Esophagus muscularis mucosa (tissue), 4 donors: ENCODE data around the gene SCML1. TPM values are rescaled to one million over a fixed set of nuclear protein-coding genes. Genes with fewer than 3 reads are reported as not detected.

ENCODE experiments used
- DNase-seq: peaks from one replicate; pipeline ENCODE4 v3.0.0-alpha.2; 2017; ENCODE audit errors: extremely low spot score
- H3K27ac ChIP-seq, 4 donors: fragments of 200-600 bp; sonication (generic); replicated peaks in 1 of 4; 1 replicate in 3 of 4; 2 replicates in 1 of 4; pipeline ENCODE4 v1.5.1; 2016 to 2019; ENCODE audit warnings: mild to moderate bottlenecking in 1 of 4
- H3K27me3 ChIP-seq, 4 donors: fragments of 200-600 bp; sonication (generic); one replicate each; pipeline versions ENCODE4 v1.5.1 to v1.6.0; 2016 to 2019
- H3K36me3 ChIP-seq, 4 donors: fragments of 200-600 bp; sonication (generic); one replicate each; pipeline ENCODE4 v1.5.1; 2016 to 2019
- H3K4me1 ChIP-seq, 4 donors: fragments of 200-600 bp; sonication (generic); one replicate each; pipeline ENCODE4 v1.5.1; 2016 to 2019
- H3K4me3 ChIP-seq, 4 donors: fragments of 200-600 bp; sonication (generic); 1 replicate in 2 of 4; 2 replicates in 2 of 4; pipeline ENCODE4 v1.5.1; 2016 to 2019; ENCODE audit warnings: mild to moderate bottlenecking in 4 of 4, moderate library complexity in 1 of 4
- H3K9me3 ChIP-seq, 4 donors: fragments of 200-600 bp; sonication (generic); 1 replicate in 3 of 4; 2 replicates in 1 of 4; pipeline ENCODE4 v1.5.1; 2016 to 2019
- CTCF ChIP-seq, 3 experiments: fragments of 200-600 bp in 2 of 3; fragments of 450-650 bp in 1 of 3; sonication (generic) in 2 of 3; IDR thresholded peaks; one replicate each; pipeline ENCODE4 v1.5.1; 2017 to 2019; ENCODE audit warnings: antibody characterized with exemption in 3 of 3, mild to moderate bottlenecking in 2 of 3, moderate library complexity in 1 of 3
- EP300 ChIP-seq: sonication (generic); formaldehyde crosslinking; IDR thresholded peaks from one replicate; pipeline ENCODE4 v1.6.1; 2017; ENCODE audit warnings: antibody characterized with exemption
- POLR2A ChIP-seq: fragments of 450-650 bp; IDR thresholded peaks from one replicate; pipeline ENCODE4 v1.6.1; 2017; ENCODE audit warnings: antibody characterized with exemption, moderate library complexity, mild to moderate bottlenecking, low read depth
- POLR2AphosphoS5 ChIP-seq, 2 donors: sonication (generic); formaldehyde crosslinking; IDR thresholded peaks; one replicate each; pipeline ENCODE4 v1.6.1; 2017; ENCODE audit warnings: antibody characterized with exemption in 2 of 2
- WGBS: methylation state at CpG from one replicate; pipeline ENCODE4 v1.1.5; 2018; 5-methylcytosine and 5-hydroxymethylcytosine counted together
- intact Hi-C: fragments of 100-400 bp; cut with DNase I; formaldehyde crosslinking; loops from one replicate; pipeline ENCODE4 v1.15.1; 2023
- total RNA-seq, 4 donors: library from RNA; depleted of rRNA; stranded (reverse); fragments of >200 nt; gene quantifications; one replicate each; pipeline versions ENCODE4 v1.1.0 to v1.2.1, GENCODE V29; 2016

Gene SCML1
- total RNA-seq, 4 donors from 2014 or later: 4.8 to 8.3 (median 6.4) TPM

- intact Hi-C loops: no loop called here
- no peak for TF ChIP-seq CTCF (IDR thresholded peaks at IDR 0.05)
- TF ChIP-seq POLR2AphosphoS5 (IDR thresholded peaks at IDR 0.05): no peak
- no peak for TF ChIP-seq EP300
- TF ChIP-seq POLR2A: no peak
- Histone ChIP-seq H3K9me3 (no peaks in the 10 kb centered on the region), H3K27ac (no peak overlapping the region), H3K4me3 (no peak overlapping the region), H3K4me1 (peaks cover 0 to 2% (median 0%) of the 10 kb centered on the region in 4 donors), H3K27me3 (no peaks in the 10 kb centered on the region), H3K36me3 (peaks cover 0 to 15% (median 3%) of the 10 kb centered on the region in 4 donors)
- DNase-seq: no peak
- WGBS: 63% methylated on average over 4 of the region's 4 CpGs
Observed at GRCh38 chrX:17721715-17722114, 15.6 kb upstream of the SCML1 start.

GRCh38 chrX:17725181-17725580, 12.1 kb upstream of the SCML1 start:
- H3K9me3 ChIP-seq: no peaks in the 10 kb centered on the region
- no peak overlapping the region for H3K27ac ChIP-seq
- no peak for DNase-seq
- no peaks in the 10 kb centered on the region for H3K27me3 ChIP-seq
- H3K36me3 ChIP-seq: peaks cover 0 to 20% (median 3%) of the 10 kb centered on the region in 4 donors
- 68% methylated on average over 2 of the region's 2 CpGs for WGBS
- TF ChIP-seq EP300 (no peak), CTCF (IDR thresholded peaks at IDR 0.05) (no peak), POLR2AphosphoS5 (IDR thresholded peaks at IDR 0.05) (no peak), POLR2A (no peak)
- intact Hi-C loops: no loop called here
- no peak overlapping the region for H3K4me3 ChIP-seq
- H3K4me1 ChIP-seq: peaks cover 0 to 2% (median 0%) of the 10 kb centered on the region in 4 donors

DNA sequence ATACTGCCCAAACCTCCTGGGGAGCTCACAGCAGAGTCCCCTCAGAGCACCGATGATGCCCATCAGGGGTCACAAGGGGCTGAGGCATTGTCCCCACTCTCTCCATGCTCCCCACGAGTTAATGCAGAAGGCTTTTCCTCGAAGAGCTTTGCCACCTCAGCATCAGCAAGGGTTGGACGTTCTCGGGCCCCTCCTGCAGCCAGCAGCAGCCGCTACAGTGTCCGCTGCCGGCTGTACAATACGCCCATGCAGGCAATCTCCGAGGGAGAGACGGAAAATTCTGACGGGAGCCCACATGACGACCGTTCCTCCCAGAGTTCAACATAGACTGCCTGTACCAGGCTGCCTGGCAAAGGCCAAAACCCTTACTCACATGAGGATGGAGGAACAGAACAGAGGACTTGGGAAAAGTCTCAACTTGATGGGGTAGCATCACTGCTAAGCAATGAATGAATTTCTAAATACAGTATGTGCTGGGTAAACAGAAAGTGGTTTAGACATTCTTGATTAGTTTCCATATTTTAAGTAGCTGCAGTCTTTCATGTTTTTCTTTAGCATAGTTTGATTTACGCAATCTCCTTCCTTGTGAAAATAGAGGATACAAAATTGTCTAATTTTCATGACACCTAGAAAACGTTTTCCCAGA, 5.0 kb upstream of the SCML1 start:
- peaks cover 0 to 8% (median 3%) of the 10 kb centered on the region in 4 donors for H3K4me1 ChIP-seq
- no peak for DNase-seq
- no peaks in the 10 kb centered on the region for H3K27me3 ChIP-seq
- WGBS: 86% methylated on average over 16 of the region's 16 CpGs
- no peak overlapping the region for H3K4me3 ChIP-seq
- peaks cover 0 to 13% (median 0%) of the 10 kb centered on the region in 4 donors for H3K36me3 ChIP-seq
- TF ChIP-seq CTCF (IDR thresholded peaks at IDR 0.05): no peak
- TF ChIP-seq EP300: no peak
- no peak for TF ChIP-seq POLR2A
- TF ChIP-seq POLR2AphosphoS5 (IDR thresholded peaks at IDR 0.05): no peak
- H3K27ac ChIP-seq: no peak overlapping the region
- no peaks in the 10 kb centered on the region for H3K9me3 ChIP-seq
- intact Hi-C loops: no loop called here

GRCh38 chrX:17735406-17735805, 1.9 kb upstream of the SCML1 start:
- 59% methylated on average over 5 of the region's 5 CpGs for WGBS
- intact Hi-C loops: no loop called here
- H3K27ac ChIP-seq: peak overlapping the region in 3 of 4 donors; percentile 77 to 95 (median 94)

More at GRCh38 chrX:17735406-17735805, 1.9 kb upstream of the SCML1 start:
- TF ChIP-seq POLR2A: no peak
- no peak for TF ChIP-seq EP300
- no peak for TF ChIP-seq POLR2AphosphoS5 (IDR thresholded peaks at IDR 0.05)
- TF ChIP-seq CTCF (IDR thresholded peaks at IDR 0.05): no peak
- Histone ChIP-seq H3K27me3 (no peaks in the 10 kb centered on the region), H3K4me3 (no peak overlapping the region), H3K36me3 (peaks cover 0 to 9% (median 0%) of the 10 kb centered on the region in 4 donors), H3K9me3 (no peaks in the 10 kb centered on the region), H3K4me1 (peaks cover 0 to 18% (median 8%) of the 10 kb centered on the region in 4 donors)
- DNase-seq: no peak
